Astrocyte of the cerebellum (primary cell): ENCODE measurements around the gene NUP107.

Source experiments
- DNase-seq: peaks from one replicate; pipeline ENCODE4 v3.0.0-alpha.2; 2011; ENCODE audit warnings: low read depth
- H3K4me3 ChIP-seq: 2 replicates; pipeline ENCODE4 v1.5.1; 2011; ENCODE audit warnings: mild to moderate bottlenecking, low read depth, low read length, moderate library complexity
- CTCF ChIP-seq: IDR thresholded peaks from 2 replicates; pipeline ENCODE4 v1.5.1; 2012; ENCODE audit warnings: low read length, low read depth, moderate library complexity, mild to moderate bottlenecking; ENCODE audit errors: missing control alignments
- in situ Hi-C: cut with HindIII; loops from 2 replicates; pipeline ENCODE4 v1.10.0; 2017; ENCODE audit warnings: low sequenced_read_pairs

The NUP107 gene

DNA sequence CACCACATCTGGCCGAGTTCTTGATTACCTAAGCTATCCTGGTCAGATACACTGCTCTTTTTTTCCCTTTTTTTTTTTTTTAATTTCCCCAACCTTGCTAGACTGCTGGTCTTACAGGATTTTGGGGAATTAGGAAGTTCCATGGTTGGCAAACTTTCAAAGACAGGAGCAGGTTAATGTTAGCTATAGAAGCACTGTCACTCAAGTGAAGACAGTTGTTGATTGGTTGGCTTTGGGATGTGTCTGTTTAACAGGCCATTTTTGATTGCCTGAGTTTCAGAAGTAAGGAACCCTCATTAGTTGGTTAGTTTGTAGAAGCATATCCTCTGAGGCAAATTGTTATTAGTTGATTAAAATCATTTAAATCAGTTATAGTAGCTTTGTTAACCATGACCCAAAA, 39.3 kb upstream of the NUP107 start:
- in situ Hi-C loops = no loop called here
- H3K4me3 ChIP-seq = no peak overlapping the region
- no peak for TF ChIP-seq CTCF
- no peak for DNase-seq

- TF ChIP-seq CTCF = no peak
- no peak for DNase-seq
- no peak overlapping the region for H3K4me3 ChIP-seq
- in situ Hi-C loops = no loop called here
These were observed 38.6 kb upstream of the NUP107 start for GRCh38 chr12:68648179-68648578.

DNA sequence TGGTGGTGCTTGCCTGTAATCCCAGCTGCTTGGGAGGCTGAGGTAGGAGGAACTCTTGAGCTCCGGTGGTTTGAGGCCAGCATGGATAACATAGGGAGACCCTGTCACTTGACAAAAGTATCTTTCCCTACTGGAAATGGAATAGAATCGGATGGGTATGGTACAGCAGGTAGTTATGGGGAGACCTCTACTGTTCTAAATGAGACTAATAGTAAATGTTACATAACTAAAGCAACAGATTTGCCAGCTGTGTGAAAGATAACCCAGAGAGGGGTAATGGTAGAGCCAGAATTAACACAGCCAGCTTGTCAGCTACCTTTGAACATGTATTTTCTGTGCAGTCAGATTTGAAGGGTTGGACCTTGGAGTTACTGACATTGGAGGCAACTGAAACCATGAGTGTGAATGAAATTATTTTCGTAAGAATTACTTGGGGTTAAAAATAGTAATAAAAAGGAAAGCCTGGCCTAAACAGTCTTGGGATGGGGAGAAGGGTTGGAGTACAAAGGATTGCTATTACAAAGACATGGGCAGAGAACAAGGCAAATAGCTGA, 21.7 kb upstream of the NUP107 start:
- no peak for TF ChIP-seq CTCF
- in situ Hi-C loops = no loop called here
- DNase-seq = no peak

GRCh38 chr12:68667291-68667690, 19.5 kb upstream of the NUP107 start:
- in situ Hi-C loops = no loop called here
- no peak overlapping the region for H3K4me3 ChIP-seq
- no peak for TF ChIP-seq CTCF
- DNase-seq = no peak

More for the DNA sequence above, 21.7 kb upstream of the NUP107 start:
- no peak overlapping the region for H3K4me3 ChIP-seq

DNA sequence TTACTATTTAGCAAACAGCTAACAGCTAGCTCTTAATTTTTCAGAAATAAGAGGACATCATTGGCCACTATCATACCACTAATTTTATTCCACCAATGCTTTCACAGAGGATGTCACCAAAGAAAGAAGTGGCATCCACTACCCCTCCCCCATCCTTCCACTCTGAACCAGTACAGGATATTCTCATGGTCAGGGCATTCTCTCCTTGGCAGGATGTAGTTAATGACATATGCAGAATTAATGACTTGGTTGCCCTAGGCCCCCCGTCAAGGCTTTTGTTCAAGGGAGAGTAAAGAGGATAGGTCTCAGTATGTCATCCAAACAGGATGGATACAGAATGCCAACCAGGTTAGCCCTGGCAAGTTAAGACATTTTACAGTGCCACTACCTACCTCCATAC, 18.9 kb upstream of the NUP107 start:
- H3K4me3 ChIP-seq = no peak overlapping the region
- DNase-seq = no peak
- no peak for TF ChIP-seq CTCF
- in situ Hi-C loops = no loop called here

- no peak overlapping the region for H3K4me3 ChIP-seq
- in situ Hi-C loops = no loop called here
- DNase-seq = no peak
- no peak for TF ChIP-seq CTCF
These were observed 15.6 kb upstream of the NUP107 start for GRCh38 chr12:68671179-68671578.

DNA sequence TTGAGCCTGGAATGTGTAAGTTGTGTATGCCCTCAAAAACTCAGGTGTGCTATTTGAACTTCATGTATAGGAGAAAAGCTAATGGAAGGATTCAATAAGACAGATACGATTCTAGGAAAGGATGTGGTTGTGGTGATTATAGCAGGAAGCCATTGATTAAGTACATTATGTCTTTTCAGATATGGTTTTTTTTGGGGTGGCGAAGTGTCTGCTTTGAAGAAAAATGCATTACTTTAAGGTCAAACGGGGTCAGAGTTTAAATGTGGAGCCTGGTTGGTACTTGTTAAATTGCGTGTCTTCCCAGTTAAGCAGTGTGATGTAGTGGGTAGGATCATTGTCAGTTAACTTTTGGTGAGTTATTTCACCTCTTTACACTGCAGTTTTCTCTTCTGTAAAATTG, 13.0 kb upstream of the NUP107 start:
- no peak for DNase-seq
- in situ Hi-C loops = no loop called here
- TF ChIP-seq CTCF = no peak
- no peak overlapping the region for H3K4me3 ChIP-seq
